RWPE1 (cell line): ENCODE results near the gene SH3BP2.
"Not testable (repeated sequence)": the region's sequence is repeated elsewhere in the genome, so short reads cannot be mapped to it uniquely, and the experiment has no call there.

ENCODE experiments used
- CTCF ChIA-PET: fragments of 350-600 bp; sonication (Branson Sonifier 250); formaldehyde crosslinking; extraction: SDS; loops from one replicate; lab custom pipeline; 2021; lab: Yijun Ruan, JAX
- POLR2A ChIA-PET: fragments of 400-600 bp; formaldehyde crosslinking; extraction: SDS; loops from one replicate; lab custom pipeline; 2020; ENCODE audit warnings: antibody characterized with exemption; ENCODE audit not compliant: low non-redundant PET; lab: Yijun Ruan, JAX
- DNase-seq: peaks from one replicate; pipeline ENCODE4 v3.0.0; 2012; ENCODE audit warnings: low spot score
- H3K27ac ChIP-seq: fragments of 450-650 bp; 2 replicates; pipeline ENCODE4 v1.5.1; 2017
- TF ChIP-seq, protein P1 (sequence below): fragments of 450-650 bp; conservative IDR thresholded peaks from 2 replicates; pipeline ENCODE4 v1.5.1; 2017; ENCODE audit warnings: low read depth, mild to moderate bottlenecking

Gene SH3BP2

GRCh38 chr4:2756691-2757350 lies 36.1 kb upstream of the SH3BP2 start:
- CTCF ChIA-PET, result interaction anchor here (0.5 kb wide), 1 partner anchor 99 kb away, joined by 4 read pairs; no protein-coding TSS in a partner anchor
- peak overlapping the region; percentile 85 for H3K27ac ChIP-seq
- TF ChIP-seq, protein P1, sequence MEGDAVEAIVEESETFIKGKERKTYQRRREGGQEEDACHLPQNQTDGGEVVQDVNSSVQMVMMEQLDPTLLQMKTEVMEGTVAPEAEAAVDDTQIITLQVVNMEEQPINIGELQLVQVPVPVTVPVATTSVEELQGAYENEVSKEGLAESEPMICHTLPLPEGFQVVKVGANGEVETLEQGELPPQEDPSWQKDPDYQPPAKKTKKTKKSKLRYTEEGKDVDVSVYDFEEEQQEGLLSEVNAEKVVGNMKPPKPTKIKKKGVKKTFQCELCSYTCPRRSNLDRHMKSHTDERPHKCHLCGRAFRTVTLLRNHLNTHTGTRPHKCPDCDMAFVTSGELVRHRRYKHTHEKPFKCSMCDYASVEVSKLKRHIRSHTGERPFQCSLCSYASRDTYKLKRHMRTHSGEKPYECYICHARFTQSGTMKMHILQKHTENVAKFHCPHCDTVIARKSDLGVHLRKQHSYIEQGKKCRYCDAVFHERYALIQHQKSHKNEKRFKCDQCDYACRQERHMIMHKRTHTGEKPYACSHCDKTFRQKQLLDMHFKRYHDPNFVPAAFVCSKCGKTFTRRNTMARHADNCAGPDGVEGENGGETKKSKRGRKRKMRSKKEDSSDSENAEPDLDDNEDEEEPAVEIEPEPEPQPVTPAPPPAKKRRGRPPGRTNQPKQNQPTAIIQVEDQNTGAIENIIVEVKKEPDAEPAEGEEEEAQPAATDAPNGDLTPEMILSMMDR, result no peak
- DNase-seq, result no peak
- POLR2A ChIA-PET, result no interaction called here

- TF ChIP-seq, protein P1, result no peak
- no peak for DNase-seq
- CTCF ChIA-PET, result no interaction called here
- POLR2A ChIA-PET, result no interaction called here
- peak overlapping the region; percentile 85 for H3K27ac ChIP-seq
These were observed 35.5 kb upstream of the SH3BP2 start for GRCh38 chr4:2757426-2757825.

GRCh38 chr4:2761035-2761923 lies 31.6 kb upstream of the SH3BP2 start:
- no peak for DNase-seq
- TF ChIP-seq, protein P1, result no peak
- H3K27ac ChIP-seq, result peak overlapping the region; percentile 35
- ChIA-PET POLR2A (no interaction called here), CTCF (no interaction called here)

DNA sequence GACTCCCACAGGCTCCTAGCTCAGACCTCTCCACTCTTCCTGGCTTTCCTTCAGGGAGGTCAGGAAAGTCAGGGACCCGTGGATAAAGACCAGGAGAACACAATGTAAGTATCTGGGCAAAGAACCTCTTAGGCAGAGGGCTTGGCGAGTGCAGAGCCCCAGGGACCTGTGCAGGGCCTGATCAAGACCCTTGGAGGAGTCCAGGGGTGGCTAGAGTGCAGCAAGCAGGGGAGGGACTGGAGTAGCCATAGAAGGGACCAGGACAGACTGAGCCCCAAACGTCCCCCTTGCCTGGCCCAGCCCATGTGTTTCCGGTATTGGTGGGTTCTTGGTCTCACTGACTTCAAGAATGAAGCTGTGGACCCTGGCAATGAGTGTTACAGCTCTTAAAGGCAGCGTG lies 30.8 kb upstream of the SH3BP2 start:
- DNase-seq, result no peak
- H3K27ac ChIP-seq, result no peak overlapping the region
- TF ChIP-seq, protein P1, result no peak
- POLR2A ChIA-PET, result no interaction called here
- CTCF ChIA-PET, result no interaction called here

DNA sequence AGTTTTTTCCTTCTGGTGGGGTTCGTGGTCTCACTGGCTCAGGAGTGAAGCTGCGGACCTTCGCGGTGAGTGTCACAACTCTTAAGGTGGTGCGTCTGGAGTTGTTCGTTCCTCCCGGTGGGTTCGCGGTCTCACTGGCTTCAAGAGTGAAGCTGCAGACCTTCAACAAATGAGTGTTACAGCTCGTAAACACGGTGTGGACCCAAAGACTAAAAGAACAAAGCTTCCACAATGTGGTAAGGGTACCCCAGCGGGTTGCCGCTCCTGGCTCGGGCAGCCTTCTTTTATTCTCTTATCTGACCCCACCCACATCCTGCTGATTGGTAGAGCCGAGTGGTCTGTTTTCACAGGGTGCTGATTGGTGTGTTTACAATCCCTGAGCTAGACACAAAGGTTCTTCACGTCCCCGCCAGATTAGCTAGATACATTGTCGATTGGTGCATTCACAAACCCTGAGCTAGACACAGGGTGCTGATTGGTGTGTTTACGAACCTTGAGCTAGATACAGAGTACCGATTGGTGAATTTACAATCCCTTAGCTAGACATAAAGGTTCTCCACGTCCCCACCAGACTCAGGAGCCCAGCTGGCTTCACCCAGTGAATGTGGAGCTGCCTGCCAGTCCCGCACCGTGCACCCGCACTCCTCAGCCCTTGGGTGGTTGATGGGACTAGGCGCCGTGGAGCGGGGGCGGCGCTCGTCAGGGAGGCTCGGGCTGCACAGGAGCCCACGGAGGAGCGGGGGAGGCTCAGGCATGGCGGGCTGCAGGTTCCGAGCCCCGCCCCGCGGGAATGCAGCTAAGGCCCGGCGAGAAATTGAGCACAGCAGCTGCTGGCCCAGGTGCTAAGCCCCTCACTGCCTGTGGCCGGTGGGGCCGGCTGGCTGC lies 30.2 kb upstream of the SH3BP2 start:
- CTCF ChIA-PET, POLR2A ChIA-PET, DNase-seq, H3K27ac ChIP-seq: not testable (repeated sequence)

DNA sequence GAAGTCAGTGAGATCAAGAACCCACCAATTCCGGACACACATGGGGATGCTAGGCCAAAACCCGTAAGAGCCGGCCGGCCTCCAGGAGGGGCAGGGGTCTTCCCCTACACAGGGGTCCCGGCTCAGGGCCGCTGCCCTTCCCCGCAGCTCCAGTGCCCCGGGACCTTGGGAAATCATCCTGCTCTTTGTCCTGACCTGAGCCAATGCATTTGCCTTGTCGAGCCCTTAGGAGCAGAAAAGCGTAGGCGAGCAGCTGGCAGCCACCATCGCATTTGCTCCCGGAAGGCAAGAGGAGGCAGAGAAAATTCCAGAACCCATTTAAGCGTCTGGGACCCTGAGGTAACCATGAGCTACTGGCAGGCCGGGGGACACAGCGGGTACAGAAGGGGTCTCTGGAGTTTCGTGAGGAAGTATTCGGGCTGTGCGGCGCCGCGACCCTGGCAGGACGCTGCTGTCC lies 29.3 kb upstream of the SH3BP2 start:
- CTCF ChIA-PET, result interaction anchor here (0.6 kb wide), 2 partner anchors 31 to 286 kb away, joined by 3 to 4 read pairs; no protein-coding TSS in a partner anchor
- no peak for DNase-seq
- POLR2A ChIA-PET, result no interaction called here
- TF ChIP-seq, protein P1, result no peak
- peak overlapping the region; percentile 47 for H3K27ac ChIP-seq
